Neural cell (in vitro differentiated cells): ENCODE data around the gene ACVR1B. TPM values are rescaled to one million over a fixed set of nuclear protein-coding genes. Genes with fewer than 3 reads are reported as not detected.
"Not testable (repeated sequence)": the region's sequence is repeated elsewhere in the genome, so short reads cannot be mapped to it uniquely, and the experiment has no call there.

Experiments
- H2AFZ ChIP-seq: fragments of 200-600, 300-800 bp; sonication (generic), shearing (Covaris generic); 2 replicates; pipeline ENCODE4 v1.6.0; 2014; ENCODE audit warnings: low read depth, mild to moderate bottlenecking, antibody characterized with exemption, low read length, moderate library complexity
- H3F3A ChIP-seq: fragments of 200-600 bp; shearing (Covaris generic); 2 replicates; pipeline ENCODE4 v1.6.1; 2016; ENCODE audit warnings: mild to moderate bottlenecking, moderate library complexity, mixed read lengths, antibody characterized with exemption, low read length; ENCODE audit not compliant: insufficient read depth, poor library complexity, severe bottlenecking
- H3K27ac ChIP-seq: fragments of 200-600, 300-800 bp; sonication (generic), shearing (Covaris generic); 2 replicates; pipeline ENCODE4 v1.5.1; 2014; ENCODE audit warnings: mild to moderate bottlenecking, low read length, moderate library complexity
- H3K27me3 ChIP-seq: fragments of 300-800, 200-600 bp; sonication (generic), shearing (Covaris generic); 2 replicates; pipeline ENCODE4 v1.6.0; 2014; ENCODE audit warnings: mild to moderate bottlenecking, low read depth, low read length, moderate library complexity; ENCODE audit not compliant: insufficient read depth
- H3K36me3 ChIP-seq: fragments of 300-800, 200-600 bp; sonication (generic), shearing (Covaris generic); 2 replicates; pipeline ENCODE4 v1.5.1; 2014; ENCODE audit warnings: mild to moderate bottlenecking, antibody characterized with exemption, low read length, moderate library complexity; ENCODE audit not compliant: insufficient read depth
- H3K4me2 ChIP-seq: fragments of 300-800, 200-600 bp; sonication (generic), shearing (Covaris generic); 2 replicates; pipeline ENCODE4 v1.6.0; 2014; ENCODE audit warnings: mild to moderate bottlenecking, low read length
- H3K4me3 ChIP-seq: fragments of 300-800, 200-600 bp; sonication (generic), shearing (Covaris generic); 2 replicates; pipeline ENCODE4 v1.5.1; 2014; ENCODE audit warnings: mild to moderate bottlenecking, low read length, moderate library complexity
- H3K79me2 ChIP-seq: fragments of 200-600 bp; shearing (Covaris generic); replicated peaks from 2 replicates; pipeline ENCODE4 v1.6.0; 2014; ENCODE audit warnings: mild to moderate bottlenecking, low read length, moderate library complexity; ENCODE audit not compliant: insufficient read depth
- H3K9ac ChIP-seq: fragments of 300-800, 200-600 bp; sonication (generic), shearing (Covaris generic); 2 replicates; pipeline ENCODE4 v1.6.1; 2016; ENCODE audit warnings: mild to moderate bottlenecking, low read length, mixed read lengths
- H3K9me2 ChIP-seq: fragments of 200-600 bp; shearing (Covaris generic); 2 replicates; pipeline ENCODE4 v1.6.1; 2016; ENCODE audit warnings: mild to moderate bottlenecking, low read length, mixed read lengths; ENCODE audit not compliant: insufficient read depth
- H3K9me3 ChIP-seq: fragments of 200-600, 300-800 bp; sonication (generic), shearing (Covaris generic); 2 replicates; pipeline ENCODE4 v1.6.1; 2016; ENCODE audit warnings: mild to moderate bottlenecking, mixed run types, low read length, moderate library complexity, mixed read lengths
- H4K20me1 ChIP-seq: fragments of 200-600 bp; shearing (Covaris generic); 2 replicates; pipeline ENCODE4 v1.6.1; 2016; ENCODE audit warnings: mild to moderate bottlenecking, mixed run types; ENCODE audit not compliant: insufficient read depth
- CTCF ChIP-seq: fragments of 450-650 bp; IDR thresholded peaks from 2 replicates; pipeline ENCODE4 v1.5.1; 2014; ENCODE audit warnings: antibody characterized with exemption, mild to moderate bottlenecking, moderate library complexity; ENCODE audit not compliant: poor library complexity, severe bottlenecking
- EP300 ChIP-seq: fragments of 450-650 bp; conservative IDR thresholded peaks from 2 replicates; pipeline ENCODE4 v1.6.1; 2014; ENCODE audit warnings: antibody characterized with exemption, mild to moderate bottlenecking, moderate library complexity; ENCODE audit not compliant: poor library complexity, severe bottlenecking
- EZH2 ChIP-seq: fragments of 200-600, 300-800 bp; shearing (Covaris generic), sonication (generic); IDR thresholded peaks from 2 replicates; pipeline ENCODE4 v1.6.1; 2014; ENCODE audit warnings: antibody characterized with exemption, low read length, borderline replicate concordance, mild to moderate bottlenecking; ENCODE audit not compliant: insufficient read depth, poor library complexity, severe bottlenecking
- MXI1 ChIP-seq: fragments of 450-650 bp; conservative IDR thresholded peaks from 2 replicates; pipeline ENCODE4 v1.6.1; 2014; ENCODE audit warnings: antibody characterized with exemption, mild to moderate bottlenecking; ENCODE audit not compliant: poor library complexity, severe bottlenecking
- POLR2AphosphoS5 ChIP-seq: IDR thresholded peaks from 2 replicates; pipeline ENCODE4 v1.6.1; 2012
- RAD21 ChIP-seq: fragments of 450-650 bp; conservative IDR thresholded peaks from 2 replicates; pipeline ENCODE4 v1.6.1; 2014; ENCODE audit warnings: antibody characterized with exemption, mild to moderate bottlenecking, moderate library complexity
- REST ChIP-seq: IDR thresholded peaks from 2 replicates; pipeline ENCODE4 v1.6.1; 2012; ENCODE audit warnings: borderline replicate concordance
- SMC3 ChIP-seq: fragments of 450-650 bp; conservative IDR thresholded peaks from 2 replicates; pipeline ENCODE4 v1.6.1; 2014; ENCODE audit warnings: antibody characterized with exemption, mild to moderate bottlenecking, moderate library complexity; ENCODE audit not compliant: poor library complexity
- TAF1 ChIP-seq: IDR thresholded peaks from 2 replicates; pipeline ENCODE4 v1.6.1; 2012; ENCODE audit warnings: low read depth
- polyA plus RNA-seq: library from polyadenylated mRNA; depleted of rRNA; stranded (reverse); fragments of >200 nt; gene quantifications from 2 replicates; pipeline ENCODE4 v1.2.3, GENCODE V29; 2014

The ACVR1B gene
- polyA plus RNA-seq, 1 donor from 2014 or later, result 47.2 TPM

- H3K4me2 ChIP-seq, result no peak overlapping the region
- no peaks in the 10 kb centered on the region for H3K9me3 ChIP-seq
- H3K9ac ChIP-seq, result no peak overlapping the region
- H3K9me2 ChIP-seq, result no peaks in the 10 kb centered on the region
- H3K79me2 ChIP-seq, result peaks cover 16% of the 10 kb centered on the region
- H3K27me3 ChIP-seq, result no peaks in the 10 kb centered on the region
- H3F3A ChIP-seq, result no peaks in the 10 kb centered on the region
- TF ChIP-seq REST (no peak), MXI1 (no peak), RAD21 (no peak), EZH2 (no peak), EP300 (no peak), POLR2AphosphoS5 (no peak), SMC3 (no peak), TAF1 (no peak), CTCF (no peak)
- H3K36me3 ChIP-seq, result peaks cover 6% of the 10 kb centered on the region
- H3K4me3 ChIP-seq, result no peak overlapping the region
- H2AFZ ChIP-seq, result no peak overlapping the region
- peaks cover 32% of the 10 kb centered on the region for H4K20me1 ChIP-seq
- H3K27ac ChIP-seq, result no peak overlapping the region
These were observed 25.8 kb downstream of the ACVR1B start for GRCh38 chr12:51977320-51977753.

- not testable (repeated sequence) for H3K27me3 ChIP-seq, H3K4me2 ChIP-seq, H3K4me3 ChIP-seq, H3K27ac ChIP-seq, H3K9me3 ChIP-seq, H3K9me2 ChIP-seq, H3K36me3 ChIP-seq, H3K9ac ChIP-seq, H2AFZ ChIP-seq, H3K79me2 ChIP-seq, H3F3A ChIP-seq
- H4K20me1 ChIP-seq, result peaks cover 14% of the 10 kb centered on the region
These were observed 27.8 kb downstream of the ACVR1B start for GRCh38 chr12:51979306-51979705.
